ENCODE results near the gene AXIN1. TPM values are rescaled to one million over a fixed set of nuclear protein-coding genes. Genes with fewer than 3 reads are reported as not detected.

Gene AXIN1, protein sequence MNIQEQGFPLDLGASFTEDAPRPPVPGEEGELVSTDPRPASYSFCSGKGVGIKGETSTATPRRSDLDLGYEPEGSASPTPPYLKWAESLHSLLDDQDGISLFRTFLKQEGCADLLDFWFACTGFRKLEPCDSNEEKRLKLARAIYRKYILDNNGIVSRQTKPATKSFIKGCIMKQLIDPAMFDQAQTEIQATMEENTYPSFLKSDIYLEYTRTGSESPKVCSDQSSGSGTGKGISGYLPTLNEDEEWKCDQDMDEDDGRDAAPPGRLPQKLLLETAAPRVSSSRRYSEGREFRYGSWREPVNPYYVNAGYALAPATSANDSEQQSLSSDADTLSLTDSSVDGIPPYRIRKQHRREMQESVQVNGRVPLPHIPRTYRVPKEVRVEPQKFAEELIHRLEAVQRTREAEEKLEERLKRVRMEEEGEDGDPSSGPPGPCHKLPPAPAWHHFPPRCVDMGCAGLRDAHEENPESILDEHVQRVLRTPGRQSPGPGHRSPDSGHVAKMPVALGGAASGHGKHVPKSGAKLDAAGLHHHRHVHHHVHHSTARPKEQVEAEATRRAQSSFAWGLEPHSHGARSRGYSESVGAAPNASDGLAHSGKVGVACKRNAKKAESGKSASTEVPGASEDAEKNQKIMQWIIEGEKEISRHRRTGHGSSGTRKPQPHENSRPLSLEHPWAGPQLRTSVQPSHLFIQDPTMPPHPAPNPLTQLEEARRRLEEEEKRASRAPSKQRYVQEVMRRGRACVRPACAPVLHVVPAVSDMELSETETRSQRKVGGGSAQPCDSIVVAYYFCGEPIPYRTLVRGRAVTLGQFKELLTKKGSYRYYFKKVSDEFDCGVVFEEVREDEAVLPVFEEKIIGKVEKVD
- total RNA-seq: 20.0 TPM
- 24.1 TPM for polyA plus RNA-seq
- long read RNA-seq, donor 1: 0 reads
- long read RNA-seq, donor 2: 0 reads
- long read RNA-seq, donor 3, partial matches to known transcripts: 0 of 4 reads
- long read RNA-seq, donor 3, other reads (novel, unspliced or antisense): 0 of 4 reads
- long read RNA-seq, donor 4, partial matches to known transcripts: 0 of 4 reads
- long read RNA-seq, donor 4, other reads (novel, unspliced or antisense): 0 of 4 reads
- long read RNA-seq, donor 5, partial matches to known transcripts: 0 of 6 reads
- long read RNA-seq, donor 5, other reads (novel, unspliced or antisense): 0 of 6 reads
- long read RNA-seq, donor 6, partial matches to known transcripts: 0 of 1 reads
- long read RNA-seq, donor 6, other reads (novel, unspliced or antisense): 0 of 1 reads
- long read RNA-seq, donor 7: 0 reads
- long read RNA-seq, donor 8, partial matches to known transcripts: 0 of 1 reads
- long read RNA-seq, donor 8, other reads (novel, unspliced or antisense): 0 of 1 reads
- long read RNA-seq, donor 9, partial matches to known transcripts: 0 of 3 reads
- long read RNA-seq, donor 9, other reads (novel, unspliced or antisense): 0 of 3 reads
- long read RNA-seq, donor 10, partial matches to known transcripts: 6 of 8 reads
- long read RNA-seq, donor 10, other reads (novel, unspliced or antisense): 0 of 8 reads

DNA sequence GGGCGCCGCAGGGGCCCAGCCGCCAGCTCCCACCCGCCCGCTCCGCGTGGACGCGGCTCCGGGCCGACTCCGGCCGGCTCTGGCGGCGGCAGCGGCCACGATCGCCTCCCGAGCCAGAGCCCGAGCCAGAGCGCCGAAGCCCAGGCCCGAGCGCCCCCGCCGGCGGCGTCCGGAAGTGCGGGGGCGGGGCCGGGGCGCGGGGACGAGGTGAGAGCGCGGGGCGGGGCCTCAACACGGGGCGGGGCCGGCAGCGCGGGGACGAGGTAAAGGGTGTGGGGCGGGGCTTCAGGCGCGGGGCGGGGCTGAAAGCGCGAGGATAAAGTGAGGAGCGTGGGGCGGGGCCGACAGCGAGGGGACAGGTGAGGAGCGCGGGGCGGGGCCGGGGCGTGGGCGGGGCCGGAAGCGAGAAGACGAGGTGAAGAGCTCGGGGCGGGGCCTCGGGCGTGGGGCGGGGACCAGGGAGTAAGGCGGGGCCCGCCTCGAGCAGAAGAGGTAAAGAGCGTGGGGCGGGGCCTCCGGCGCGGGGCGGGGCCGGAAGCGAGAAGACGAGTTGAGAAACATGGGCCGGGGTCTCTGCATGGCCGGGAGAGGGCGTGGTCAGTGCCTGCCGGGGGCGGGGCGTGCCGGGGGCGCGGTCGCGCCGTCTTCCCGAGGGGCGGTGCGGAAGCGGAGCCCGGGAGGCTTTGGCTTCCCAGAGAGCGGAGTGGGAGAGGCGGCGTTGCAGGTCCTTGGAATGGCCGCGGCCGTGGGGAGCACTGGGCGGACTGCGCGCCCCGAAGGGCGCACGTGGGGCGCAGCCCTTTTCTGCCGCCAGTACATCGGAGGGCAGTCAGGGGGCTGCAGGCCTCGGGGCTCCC is at the start of gene AXIN1:
TSS of gene AXIN1 (minus strand) at position 177 of the 857 bp plus-strand sequence. CDS start 5,698 bp downstream, outside the sequence.
- 7% methylated on average over 111 of the region's 113 CpGs for WGBS
- peak within 1 kb of the TSS in 1 of 2 donors; percentile 52 for H3K27ac ChIP-seq (ENCODE audit: low read depth in 1 of 2, low read length in 1 of 2)
- H3K27me3 ChIP-seq (ENCODE audit: control insufficient read depth in 2 of 2, insufficient read depth in 1 of 2, low read length in 1 of 2): no peaks in the 10 kb centered on the region
- H3K36me3 ChIP-seq (ENCODE audit: control insufficient read depth in 2 of 2, insufficient read depth in 2 of 2, low read length in 1 of 2): peaks cover 0 to 3% of the 10 kb centered on the region in 2 donors
- peak within 1 kb of the TSS; percentile 44 to 84 for H3K4me3 ChIP-seq (ENCODE audit: low read length in 2 of 2)
- peaks cover 8 to 32% of the 10 kb centered on the region in 2 donors for H3K4me1 ChIP-seq (ENCODE audit: control insufficient read depth in 2 of 2, insufficient read depth in 2 of 2, low read length in 2 of 2)
- H3K9me3 ChIP-seq (ENCODE audit: control insufficient read depth in 2 of 2, insufficient read depth in 1 of 2, low read length in 1 of 2): peaks cover 0 to 3% of the 10 kb centered on the region in 2 donors
- DNase-seq (ENCODE audit: low read depth in 6 of 9, low spot score in 9 of 9): peak; percentile 82 to 99 (median 96)

DNA sequence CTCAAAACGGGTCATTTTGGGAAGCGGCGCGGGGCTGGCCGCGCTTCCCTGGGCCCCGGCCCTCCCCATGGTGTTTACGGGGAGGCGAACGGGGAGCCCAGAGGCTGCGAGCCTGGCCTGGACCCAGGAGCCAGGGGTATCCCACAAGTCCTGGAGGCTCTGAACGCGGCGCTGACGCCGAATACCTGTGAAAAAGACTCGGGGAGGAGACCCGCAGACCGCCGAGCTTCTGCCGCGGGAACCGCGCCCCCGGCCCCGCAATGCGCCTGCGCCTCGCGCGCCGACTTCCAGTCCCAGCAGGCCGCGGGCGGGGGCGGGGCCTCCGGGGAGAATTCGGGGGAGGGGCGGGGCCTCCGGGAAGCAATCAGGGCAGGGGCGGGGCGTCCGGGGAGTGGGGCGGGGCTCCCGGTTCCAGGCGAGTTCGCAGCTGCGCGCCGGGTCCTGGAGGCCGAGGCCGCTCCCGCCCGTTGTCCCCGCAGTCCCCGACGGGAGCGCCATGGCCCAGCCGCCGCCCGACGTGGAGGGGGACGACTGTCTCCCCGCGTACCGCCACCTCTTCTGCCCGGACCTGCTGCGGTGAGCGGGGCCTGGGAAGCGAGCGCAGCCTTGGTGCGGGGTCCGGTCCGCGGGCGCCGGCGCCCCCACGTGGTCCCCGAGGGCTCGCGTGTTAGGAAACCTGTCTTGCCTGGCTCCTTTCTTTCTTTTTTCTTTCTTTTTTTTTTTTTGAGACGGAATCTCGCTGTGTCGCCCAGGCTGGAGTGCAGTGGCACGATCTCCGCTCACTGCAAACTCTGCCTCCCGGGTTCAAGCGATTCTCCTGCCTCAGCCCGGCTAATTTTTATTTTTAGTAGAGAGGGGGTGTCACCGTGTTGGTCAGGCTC is 49.2 kb upstream of the AXIN1 start, which contains the start of gene DECR2:
TSS of gene DECR2 (plus strand) at position 418 of the 881 bp plus-strand sequence. CDS start at position 497, 79 bp downstream.
- H3K27ac ChIP-seq (ENCODE audit: low read depth in 1 of 2, low read length in 1 of 2): peak within 1 kb of the TSS; percentile 83 to 94
- peaks cover 0 to 4% of the 10 kb centered on the region in 2 donors for H3K36me3 ChIP-seq (ENCODE audit: control insufficient read depth in 2 of 2, insufficient read depth in 2 of 2, low read length in 1 of 2)
- under 1% methylated on average over 91 of the region's 91 CpGs for WGBS
- H3K9me3 ChIP-seq (ENCODE audit: control insufficient read depth in 2 of 2, insufficient read depth in 1 of 2, low read length in 1 of 2): no peaks in the 10 kb centered on the region
- peak; percentile 45 to 95 (median 89) for DNase-seq (ENCODE audit: low read depth in 6 of 9, low spot score in 9 of 9)
- H3K27me3 ChIP-seq (ENCODE audit: control insufficient read depth in 2 of 2, insufficient read depth in 1 of 2, low read length in 1 of 2): peaks cover 0 to 5% of the 10 kb centered on the region in 2 donors
- peak within 1 kb of the TSS; percentile 85 to 93 for H3K4me3 ChIP-seq (ENCODE audit: low read length in 2 of 2)
- H3K4me1 ChIP-seq (ENCODE audit: control insufficient read depth in 2 of 2, insufficient read depth in 2 of 2, low read length in 2 of 2): peaks cover 4 to 22% of the 10 kb centered on the region in 2 donors

DNA sequence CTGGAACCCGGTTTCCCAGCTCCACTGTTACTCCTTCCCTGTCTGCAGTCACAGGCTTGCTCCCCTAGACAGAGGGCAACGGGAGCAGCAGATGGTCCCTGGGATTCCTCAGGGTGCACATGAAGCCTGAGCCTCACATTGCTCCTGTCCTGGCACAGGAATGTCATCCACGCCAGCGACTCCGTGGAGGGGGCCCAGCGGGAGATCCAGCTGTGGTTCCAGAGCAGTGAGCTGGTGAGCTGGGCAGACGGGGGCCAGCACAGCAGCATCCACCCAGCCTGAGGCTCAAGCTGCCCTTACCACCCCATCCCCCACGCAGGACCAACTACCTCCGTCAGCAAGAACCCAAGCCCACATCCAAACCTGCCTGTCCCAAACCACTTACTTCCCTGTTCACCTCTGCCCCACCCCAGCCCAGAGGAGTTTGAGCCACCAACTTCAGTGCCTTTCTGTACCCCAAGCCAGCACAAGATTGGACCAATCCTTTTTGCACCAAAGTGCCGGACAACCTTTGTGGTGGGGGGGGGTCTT is 47.6 kb upstream of the AXIN1 start:
- H3K27me3 ChIP-seq (ENCODE audit: control insufficient read depth in 2 of 2, insufficient read depth in 1 of 2, low read length in 1 of 2): peaks cover 0 to 15% of the 10 kb centered on the region in 2 donors
- H3K4me1 ChIP-seq (ENCODE audit: control insufficient read depth in 2 of 2, insufficient read depth in 2 of 2, low read length in 2 of 2): peaks cover 4 to 27% of the 10 kb centered on the region in 2 donors
- peaks cover 0 to 4% of the 10 kb centered on the region in 2 donors for H3K36me3 ChIP-seq (ENCODE audit: control insufficient read depth in 2 of 2, insufficient read depth in 2 of 2, low read length in 1 of 2)
- H3K4me3 ChIP-seq (ENCODE audit: low read length in 2 of 2): no peak overlapping the region
- no peak for DNase-seq (ENCODE audit: low read depth in 6 of 9, low spot score in 9 of 9)
- peak overlapping the region; percentile 20 to 69 for H3K27ac ChIP-seq (ENCODE audit: low read depth in 1 of 2, low read length in 1 of 2)
- WGBS: 83% methylated on average over 10 of the region's 10 CpGs
- H3K9me3 ChIP-seq (ENCODE audit: control insufficient read depth in 2 of 2, insufficient read depth in 1 of 2, low read length in 1 of 2): no peaks in the 10 kb centered on the region

DNA sequence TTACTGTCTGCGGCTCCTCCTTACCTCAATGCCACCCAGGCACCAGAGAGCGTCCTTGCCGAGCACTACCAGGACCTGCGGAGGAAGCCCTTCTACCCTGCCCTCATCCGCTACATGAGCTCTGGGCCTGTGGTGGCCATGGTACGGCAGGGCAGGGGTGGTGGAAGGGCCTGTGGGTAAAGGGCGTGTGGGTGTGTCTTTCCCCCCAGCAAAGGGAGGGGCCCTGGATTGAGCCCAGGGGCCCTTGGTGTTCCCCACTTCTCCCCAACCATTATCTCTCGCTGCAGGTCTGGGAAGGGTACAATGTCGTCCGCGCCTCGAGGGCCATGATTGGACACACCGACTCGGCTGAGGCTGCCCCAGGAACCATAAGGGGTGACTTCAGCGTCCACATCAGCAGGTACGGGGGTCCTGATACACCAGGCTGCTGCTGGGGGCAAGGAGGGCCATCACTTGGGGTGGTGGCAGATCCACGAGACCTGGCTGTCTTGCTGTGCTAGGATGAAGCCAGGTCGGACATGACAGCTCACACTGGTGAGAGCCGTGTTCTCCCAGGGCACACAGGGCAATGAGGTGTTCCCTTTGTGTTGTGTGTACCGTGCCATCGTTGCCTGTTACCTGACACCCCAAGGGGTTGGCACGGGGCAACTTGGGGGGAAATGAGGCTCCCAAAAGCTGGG is 47.0 kb upstream of the AXIN1 start:
- Histone ChIP-seq H3K4me1 (ENCODE audit: control insufficient read depth in 2 of 2, insufficient read depth in 2 of 2, low read length in 2 of 2) (peaks cover 4 to 27% of the 10 kb centered on the region in 2 donors), H3K27me3 (ENCODE audit: control insufficient read depth in 2 of 2, insufficient read depth in 1 of 2, low read length in 1 of 2) (peaks cover 0 to 15% of the 10 kb centered on the region in 2 donors), H3K27ac (ENCODE audit: low read depth in 1 of 2, low read length in 1 of 2) (no peak overlapping the region), H3K36me3 (ENCODE audit: control insufficient read depth in 2 of 2, insufficient read depth in 2 of 2, low read length in 1 of 2) (peaks cover 0 to 4% of the 10 kb centered on the region in 2 donors), H3K4me3 (ENCODE audit: low read length in 2 of 2) (no peak overlapping the region), H3K9me3 (ENCODE audit: control insufficient read depth in 2 of 2, insufficient read depth in 1 of 2, low read length in 1 of 2) (no peaks in the 10 kb centered on the region)
- DNase-seq (ENCODE audit: low read depth in 6 of 9, low spot score in 9 of 9): no peak
- 92% methylated on average over 22 of the region's 22 CpGs for WGBS

DNA sequence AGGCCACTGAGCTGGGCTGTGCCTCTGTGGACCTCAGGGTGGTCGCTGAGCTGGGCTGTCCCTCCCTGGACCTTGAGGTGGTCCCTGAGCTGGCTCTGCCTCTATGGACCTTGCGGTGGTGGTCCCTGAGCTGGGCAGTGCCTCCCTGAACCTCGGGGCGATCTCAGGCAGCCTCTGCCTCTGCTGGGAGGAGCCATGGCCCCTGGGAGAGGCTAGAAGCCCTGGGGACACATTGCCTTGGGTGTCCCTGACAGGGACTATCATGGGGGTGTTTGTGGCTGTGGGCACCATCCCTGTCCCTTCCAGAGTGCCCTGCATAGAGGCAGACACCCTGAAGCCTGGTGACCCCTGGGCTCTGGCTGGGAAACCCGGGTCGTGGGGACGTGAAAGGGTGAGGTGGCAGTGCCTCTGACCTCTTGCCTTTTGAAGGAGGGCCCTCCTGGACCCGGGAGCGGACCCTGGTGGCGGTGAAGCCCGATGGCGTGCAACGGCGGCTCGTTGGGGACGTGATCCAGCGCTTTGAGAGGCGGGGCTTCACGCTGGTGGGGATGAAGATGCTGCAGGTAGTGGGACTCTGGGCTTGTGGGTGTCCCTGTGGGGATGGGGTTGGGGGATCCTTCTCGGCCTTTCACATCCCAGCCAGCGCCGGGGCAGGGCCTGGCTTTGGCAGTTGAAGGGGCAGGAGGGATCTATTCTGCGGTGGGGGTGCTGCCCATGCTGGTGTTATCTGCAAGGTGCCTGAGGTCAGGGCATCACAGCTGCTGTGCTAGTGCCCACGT is 46.2 kb upstream of the AXIN1 start:
- Histone ChIP-seq H3K4me3 (ENCODE audit: low read length in 2 of 2) (no peak overlapping the region), H3K36me3 (ENCODE audit: control insufficient read depth in 2 of 2, insufficient read depth in 2 of 2, low read length in 1 of 2) (peaks cover 0 to 4% of the 10 kb centered on the region in 2 donors), H3K9me3 (ENCODE audit: control insufficient read depth in 2 of 2, insufficient read depth in 1 of 2, low read length in 1 of 2) (no peaks in the 10 kb centered on the region), H3K27ac (ENCODE audit: low read depth in 1 of 2, low read length in 1 of 2) (no peak overlapping the region), H3K27me3 (ENCODE audit: control insufficient read depth in 2 of 2, insufficient read depth in 1 of 2, low read length in 1 of 2) (peaks cover 0 to 15% of the 10 kb centered on the region in 2 donors), H3K4me1 (ENCODE audit: control insufficient read depth in 2 of 2, insufficient read depth in 2 of 2, low read length in 2 of 2) (peaks cover 4 to 27% of the 10 kb centered on the region in 2 donors)
- no peak for DNase-seq (ENCODE audit: low read depth in 6 of 9, low spot score in 9 of 9)
- 96% methylated on average over 24 of the region's 24 CpGs for WGBS

DNA sequence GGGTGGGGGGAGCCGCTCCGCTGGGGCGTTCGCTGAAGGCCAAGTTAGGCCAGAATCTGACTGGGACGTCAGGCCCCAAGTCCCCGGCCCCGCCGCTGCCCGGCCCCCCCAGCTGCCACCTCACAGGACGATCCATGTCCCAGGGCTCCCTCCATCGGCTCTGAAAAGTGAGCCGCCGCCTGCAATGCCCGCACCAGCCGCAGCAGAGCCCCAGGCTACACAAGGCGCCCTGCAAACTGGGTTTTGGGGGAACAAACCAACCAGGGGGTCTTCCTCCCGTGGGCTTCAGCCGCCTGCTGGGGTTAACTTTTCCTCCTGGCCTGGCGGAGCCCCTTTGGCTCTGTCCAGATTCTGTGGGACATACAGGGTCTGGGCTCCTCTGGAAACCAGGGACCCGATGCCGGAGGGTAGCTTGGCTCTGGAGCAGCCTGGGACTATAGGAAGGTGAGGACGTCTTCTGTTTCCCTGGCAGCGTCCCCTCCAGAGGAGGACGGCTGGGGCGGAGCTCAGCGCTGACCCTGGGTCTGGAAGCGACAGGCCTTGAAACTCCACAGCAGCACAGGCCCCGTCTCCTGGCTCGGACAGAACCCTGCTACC is 45.3 kb upstream of the AXIN1 start:
- Histone ChIP-seq H3K36me3 (ENCODE audit: control insufficient read depth in 2 of 2, insufficient read depth in 2 of 2, low read length in 1 of 2) (peaks cover 0 to 4% of the 10 kb centered on the region in 2 donors), H3K27me3 (ENCODE audit: control insufficient read depth in 2 of 2, insufficient read depth in 1 of 2, low read length in 1 of 2) (peaks cover 0 to 15% of the 10 kb centered on the region in 2 donors), H3K4me3 (ENCODE audit: low read length in 2 of 2) (no peak overlapping the region), H3K4me1 (ENCODE audit: control insufficient read depth in 2 of 2, insufficient read depth in 2 of 2, low read length in 2 of 2) (peaks cover 4 to 27% of the 10 kb centered on the region in 2 donors), H3K27ac (ENCODE audit: low read depth in 1 of 2, low read length in 1 of 2) (peak overlapping the region; percentile 26 to 43), H3K9me3 (ENCODE audit: control insufficient read depth in 2 of 2, insufficient read depth in 1 of 2, low read length in 1 of 2) (no peaks in the 10 kb centered on the region)
- 71% methylated on average over 29 of the region's 29 CpGs for WGBS
- DNase-seq (ENCODE audit: low read depth in 6 of 9, low spot score in 9 of 9): no peak

Data from thymus (tissue), 14 donors.